ENCODE measurements around the gene TFG. TPM values are rescaled to one million over a fixed set of nuclear protein-coding genes. Genes with fewer than 3 reads are reported as not detected.
A peak's percentile ranks its signal among the peaks of the same experiment; 100 is the strongest.

The TFG gene
- total RNA-seq, 1 donor from 2014 or later = 111 TPM

DNA sequence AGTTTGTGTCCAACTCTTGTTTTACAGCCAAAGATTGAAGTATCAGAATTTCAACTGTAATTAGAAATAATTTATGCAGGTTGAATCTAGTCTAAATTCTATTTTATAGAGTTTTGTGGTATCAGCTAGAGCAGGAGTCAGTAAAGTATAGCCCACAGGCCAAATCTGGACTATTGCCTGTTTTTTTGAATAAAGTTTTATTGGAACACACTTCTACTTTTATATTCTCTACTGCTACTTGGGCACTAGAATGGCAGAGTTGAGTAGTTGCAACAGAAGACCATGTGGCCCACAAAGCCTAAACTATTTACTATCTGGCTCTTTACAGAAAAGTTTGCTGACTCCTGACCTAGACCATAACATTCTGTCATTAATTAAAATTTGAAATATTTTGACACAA lies 36.3 kb downstream of the TFG start:
- TF ChIP-seq, protein P1, sequence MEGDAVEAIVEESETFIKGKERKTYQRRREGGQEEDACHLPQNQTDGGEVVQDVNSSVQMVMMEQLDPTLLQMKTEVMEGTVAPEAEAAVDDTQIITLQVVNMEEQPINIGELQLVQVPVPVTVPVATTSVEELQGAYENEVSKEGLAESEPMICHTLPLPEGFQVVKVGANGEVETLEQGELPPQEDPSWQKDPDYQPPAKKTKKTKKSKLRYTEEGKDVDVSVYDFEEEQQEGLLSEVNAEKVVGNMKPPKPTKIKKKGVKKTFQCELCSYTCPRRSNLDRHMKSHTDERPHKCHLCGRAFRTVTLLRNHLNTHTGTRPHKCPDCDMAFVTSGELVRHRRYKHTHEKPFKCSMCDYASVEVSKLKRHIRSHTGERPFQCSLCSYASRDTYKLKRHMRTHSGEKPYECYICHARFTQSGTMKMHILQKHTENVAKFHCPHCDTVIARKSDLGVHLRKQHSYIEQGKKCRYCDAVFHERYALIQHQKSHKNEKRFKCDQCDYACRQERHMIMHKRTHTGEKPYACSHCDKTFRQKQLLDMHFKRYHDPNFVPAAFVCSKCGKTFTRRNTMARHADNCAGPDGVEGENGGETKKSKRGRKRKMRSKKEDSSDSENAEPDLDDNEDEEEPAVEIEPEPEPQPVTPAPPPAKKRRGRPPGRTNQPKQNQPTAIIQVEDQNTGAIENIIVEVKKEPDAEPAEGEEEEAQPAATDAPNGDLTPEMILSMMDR (IDR thresholded peaks at IDR 0.05; ENCODE audit: unreplicated experiment) = no peak
- Mint-ChIP-seq H3K27ac (no peak overlapping the region), H3K9me3 (ENCODE audit: low read depth) (no peaks in the 10 kb centered on the region), H3K27me3 (no peaks in the 10 kb centered on the region), H3K4me1 (ENCODE audit: low read depth) (no peaks in the 10 kb centered on the region), H3K4me3 (ENCODE audit: low read depth) (no peak overlapping the region), H3K36me3 (ENCODE audit: insufficient read depth) (peaks cover 28% of the 10 kb centered on the region)
- DNase-seq (ENCODE audit: low spot score, unreplicated experiment) = no peak

DNA sequence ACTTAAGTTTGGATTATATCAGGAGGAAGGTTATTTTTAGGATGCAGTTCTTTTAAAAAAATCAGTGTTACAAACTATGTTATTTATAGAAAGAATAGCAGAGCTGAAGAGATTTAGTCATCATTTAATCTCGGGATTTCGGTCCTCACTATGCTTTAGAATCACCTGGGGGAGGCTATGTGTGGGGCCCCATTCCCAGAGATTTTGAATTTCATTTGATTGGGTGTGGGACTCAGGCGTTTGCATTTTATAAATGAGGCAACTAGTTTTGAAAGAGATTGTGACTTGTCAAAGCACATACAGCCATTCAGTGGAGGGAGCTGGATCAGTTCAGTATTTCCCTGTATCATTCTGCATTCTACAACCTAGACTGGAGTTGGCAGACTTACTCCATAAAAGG lies 36.8 kb downstream of the TFG start:
- Mint-ChIP-seq H3K9me3 (ENCODE audit: low read depth) (no peaks in the 10 kb centered on the region), H3K4me3 (ENCODE audit: low read depth) (no peak overlapping the region), H3K27ac (no peak overlapping the region), H3K27me3 (no peaks in the 10 kb centered on the region), H3K36me3 (ENCODE audit: insufficient read depth) (peaks cover 28% of the 10 kb centered on the region), H3K4me1 (ENCODE audit: low read depth) (no peaks in the 10 kb centered on the region)
- no peak for DNase-seq (ENCODE audit: low spot score, unreplicated experiment)
- TF ChIP-seq, protein P1 (IDR thresholded peaks at IDR 0.05; ENCODE audit: unreplicated experiment) = no peak

DNA sequence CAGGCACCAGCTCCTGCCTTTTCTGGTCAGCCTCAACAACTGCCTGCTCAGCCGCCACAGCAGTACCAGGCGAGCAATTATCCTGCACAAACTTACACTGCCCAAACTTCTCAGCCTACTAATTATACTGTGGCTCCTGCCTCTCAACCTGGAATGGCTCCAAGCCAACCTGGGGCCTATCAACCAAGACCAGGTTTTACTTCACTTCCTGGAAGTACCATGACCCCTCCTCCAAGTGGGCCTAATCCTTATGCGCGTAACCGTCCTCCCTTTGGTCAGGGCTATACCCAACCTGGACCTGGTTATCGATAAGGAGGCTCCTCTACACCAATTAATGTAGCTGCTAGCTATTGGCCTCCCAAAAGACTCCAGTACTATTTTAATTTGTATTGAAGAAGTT lies 38.9 kb downstream of the TFG start:
- Mint-ChIP-seq H3K36me3 (ENCODE audit: insufficient read depth) (peaks cover 33% of the 10 kb centered on the region), H3K4me3 (ENCODE audit: low read depth) (no peak overlapping the region), H3K9me3 (ENCODE audit: low read depth) (no peaks in the 10 kb centered on the region), H3K27me3 (no peaks in the 10 kb centered on the region), H3K27ac (peak overlapping the region; percentile 33), H3K4me1 (ENCODE audit: low read depth) (no peaks in the 10 kb centered on the region)
- TF ChIP-seq, protein P1 (IDR thresholded peaks at IDR 0.05; ENCODE audit: unreplicated experiment) = no peak
- no peak for DNase-seq (ENCODE audit: low spot score, unreplicated experiment)

DNA sequence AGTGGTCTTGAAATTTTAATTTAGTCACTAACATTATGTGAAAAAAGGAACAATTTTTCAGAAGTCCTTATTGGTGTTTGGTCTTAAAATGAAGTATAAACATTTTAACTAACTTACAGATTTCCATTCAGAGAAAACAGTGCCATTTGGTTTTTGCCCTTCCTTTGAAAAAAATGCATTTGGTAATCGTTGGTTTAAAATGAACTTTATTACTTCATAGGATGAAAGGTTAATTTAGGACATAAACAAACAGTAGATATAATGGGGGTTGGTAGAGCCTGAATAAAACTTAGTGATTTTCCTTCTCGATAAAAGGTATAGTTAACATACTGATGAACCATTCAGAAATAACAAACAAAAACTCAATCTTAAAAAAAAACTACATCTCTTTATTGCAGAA lies 39.7 kb downstream of the TFG start:
- TF ChIP-seq, protein P1 (IDR thresholded peaks at IDR 0.05; ENCODE audit: unreplicated experiment) = no peak
- no peaks in the 10 kb centered on the region for H3K27me3 Mint-ChIP-seq
- DNase-seq (ENCODE audit: low spot score, unreplicated experiment) = no peak
- no peaks in the 10 kb centered on the region for H3K9me3 Mint-ChIP-seq (ENCODE audit: low read depth)
- no peak overlapping the region for H3K27ac Mint-ChIP-seq
- peaks cover 35% of the 10 kb centered on the region for H3K36me3 Mint-ChIP-seq (ENCODE audit: insufficient read depth)
- no peaks in the 10 kb centered on the region for H3K4me1 Mint-ChIP-seq (ENCODE audit: low read depth)
- no peak overlapping the region for H3K4me3 Mint-ChIP-seq (ENCODE audit: low read depth)

DNA sequence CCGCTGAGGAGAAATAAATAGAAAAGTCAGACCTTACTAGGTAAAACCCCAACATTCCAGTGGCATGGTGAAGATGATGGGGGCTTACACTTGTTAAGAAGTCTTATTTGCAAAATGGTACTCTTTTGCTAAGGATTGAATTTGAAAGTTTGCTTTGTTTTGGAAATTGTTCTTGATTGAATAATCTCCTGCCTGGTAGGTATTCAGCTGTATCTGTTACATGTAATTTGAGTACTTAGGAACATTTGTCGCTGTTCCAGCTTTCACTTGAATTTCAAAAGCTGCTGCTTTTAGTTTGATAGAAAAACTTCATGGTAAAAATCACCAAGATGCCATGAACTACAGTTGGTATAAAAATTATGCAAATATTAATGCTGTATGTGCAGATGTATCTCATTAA lies 44.6 kb downstream of the TFG start:
- H3K36me3 Mint-ChIP-seq (ENCODE audit: insufficient read depth) = peaks cover 17% of the 10 kb centered on the region
- no peak for DNase-seq (ENCODE audit: low spot score, unreplicated experiment)
- no peaks in the 10 kb centered on the region for H3K9me3 Mint-ChIP-seq (ENCODE audit: low read depth)
- TF ChIP-seq, protein P1 (IDR thresholded peaks at IDR 0.05; ENCODE audit: unreplicated experiment) = no peak
- no peaks in the 10 kb centered on the region for H3K4me1 Mint-ChIP-seq (ENCODE audit: low read depth)
- no peaks in the 10 kb centered on the region for H3K27me3 Mint-ChIP-seq
- peak overlapping the region; percentile 6 for H3K27ac Mint-ChIP-seq
- no peak overlapping the region for H3K4me3 Mint-ChIP-seq (ENCODE audit: low read depth)
